GM11168 (cell line): ENCODE measurements around the gene CACNB2.

Experiments used
- in situ Hi-C: fragments of 300-500 bp; cut with MboI; formaldehyde crosslinking; loops from one replicate; pipeline ENCODE4 v1.12.0; 2022; ENCODE audit warnings: low sequenced_read_pairs; ENCODE audit not compliant: unreplicated experiment

The CACNB2 gene

GRCh38 chr10:18222866-18223265, 82.6 kb downstream of the CACNB2 start:
- in situ Hi-C loops, result no loop called here

GRCh38 chr10:18223898-18224297, 83.7 kb downstream of the CACNB2 start:
- in situ Hi-C loops, result no loop called here

GRCh38 chr10:18224626-18225445, 84.6 kb downstream of the CACNB2 start:
- in situ Hi-C loops, result no loop called here

- in situ Hi-C loops, result no loop called here
Measured at GRCh38 chr10:18226336-18226735, 86.1 kb downstream of the CACNB2 start.

GRCh38 chr10:18229826-18230225, 89.6 kb downstream of the CACNB2 start:
- in situ Hi-C loops, result no loop called here

GRCh38 chr10:18230794-18231193, 90.6 kb downstream of the CACNB2 start:
- in situ Hi-C loops, result no loop called here

GRCh38 chr10:18231480-18231879, 91.3 kb downstream of the CACNB2 start:
- in situ Hi-C loops, result no loop called here

- in situ Hi-C loops, result no loop called here
Measured at GRCh38 chr10:18233775-18234174, 93.6 kb downstream of the CACNB2 start.

- in situ Hi-C loops, result no loop called here
Measured at GRCh38 chr10:18235477-18235876, 95.3 kb downstream of the CACNB2 start.

GRCh38 chr10:18236756-18237155, 96.5 kb downstream of the CACNB2 start:
- in situ Hi-C loops, result no loop called here

- in situ Hi-C loops, result no loop called here
Measured at GRCh38 chr10:18238870-18239485, 98.8 kb downstream of the CACNB2 start.

- in situ Hi-C loops, result no loop called here
Measured at GRCh38 chr10:18240185-18240882, 100.1 kb downstream of the CACNB2 start.

GRCh38 chr10:18246967-18247366, 106.7 kb downstream of the CACNB2 start:
- in situ Hi-C loops, result no loop called here

- in situ Hi-C loops, result no loop called here
Measured at GRCh38 chr10:18252086-18252485, 111.9 kb downstream of the CACNB2 start.

- in situ Hi-C loops, result no loop called here
Measured at GRCh38 chr10:18254086-18254485, 113.9 kb downstream of the CACNB2 start.

- in situ Hi-C loops, result no loop called here
Measured at GRCh38 chr10:18254692-18255091, 114.5 kb downstream of the CACNB2 start.

- in situ Hi-C loops, result no loop called here
Measured at GRCh38 chr10:18260310-18260922, 120.2 kb downstream of the CACNB2 start.

- in situ Hi-C loops, result no loop called here
Measured at GRCh38 chr10:18261063-18261610, 120.9 kb downstream of the CACNB2 start.

GRCh38 chr10:18261768-18262231, 121.6 kb downstream of the CACNB2 start:
- in situ Hi-C loops, result no loop called here

GRCh38 chr10:18264466-18265050, 124.3 kb downstream of the CACNB2 start:
- in situ Hi-C loops, result no loop called here
